ENCODE data around the gene PDE7B.

DNA sequence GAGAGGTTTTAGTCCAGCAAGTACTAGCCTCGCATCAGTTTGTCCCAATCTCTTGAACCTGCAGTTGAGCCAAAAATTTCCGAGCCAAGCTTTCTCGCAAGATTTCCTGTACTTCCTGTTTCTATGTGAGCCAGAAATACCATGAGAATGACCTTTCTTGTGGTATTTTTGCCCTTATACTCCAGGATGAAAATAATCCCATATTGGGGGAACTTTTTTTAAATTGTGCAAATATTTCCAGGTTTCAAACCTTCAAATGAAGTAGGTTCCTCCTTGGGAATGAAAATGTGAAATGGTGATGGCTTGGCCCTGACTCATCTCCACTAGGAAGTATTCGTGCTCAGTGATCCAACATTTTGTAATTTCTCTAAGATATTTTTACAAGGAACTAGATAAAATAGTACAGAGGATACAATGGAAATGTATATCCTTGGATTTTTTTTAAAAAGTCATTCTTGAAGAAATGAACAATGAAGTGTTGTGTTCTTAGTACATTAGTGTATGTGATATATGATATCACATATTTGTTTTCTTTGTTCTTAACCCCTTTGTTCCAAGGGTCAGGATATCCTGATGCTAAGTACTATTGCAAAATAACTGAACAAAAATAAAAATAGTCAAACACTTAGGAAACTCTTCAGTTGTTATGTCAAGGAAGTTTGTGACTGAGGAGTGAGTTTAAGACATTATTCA is 184.0 kb downstream of the PDE7B start:
- no peak for TF ChIP-seq EZH2 (IDR thresholded peaks at IDR 0.05; ENCODE audit: insufficient read depth, poor library complexity, severe bottlenecking)
- TF ChIP-seq EZH2phosphoT487 (IDR thresholded peaks at IDR 0.05; ENCODE audit: insufficient read depth, low read depth), result no peak
